Stimulated activated CD8-positive, alpha-beta memory T cell treated with anti-CD3 and anti-CD28 coated beads, Interleukin-12 subunit alpha, Interleukin-12 subunit beta, amount 100 ng/mL, for 4 hours (primary cell): ENCODE data around the gene BANP.
"Not testable (repeated sequence)": the region's sequence is repeated elsewhere in the genome, so short reads cannot be mapped to it uniquely, and the experiment has no call there.

Source experiments
- DNase-seq: peaks from one replicate; pipeline ENCODE4 v3.0.0-alpha.2; 2020; ENCODE audit warnings: low read depth

Gene BANP

GRCh38 chr16:88104363-88104762 lies 153.1 kb downstream of the BANP start:
- not testable (repeated sequence) for DNase-seq

- not testable (repeated sequence) for DNase-seq
Observed at GRCh38 chr16:88105574-88106140, 154.4 kb downstream of the BANP start.

GRCh38 chr16:88106566-88106965 lies 155.3 kb downstream of the BANP start:
- DNase-seq: not testable (repeated sequence)

GRCh38 chr16:88108762-88109161 lies 157.5 kb downstream of the BANP start:
- no peak for DNase-seq

- not testable (repeated sequence) for DNase-seq
Observed at GRCh38 chr16:88109726-88110621, 158.7 kb downstream of the BANP start.

- not testable (repeated sequence) for DNase-seq
Observed at GRCh38 chr16:88110875-88111494, 159.8 kb downstream of the BANP start.

GRCh38 chr16:88111976-88112375 lies 160.7 kb downstream of the BANP start:
- DNase-seq: not testable (repeated sequence)

- DNase-seq: no peak
Observed at GRCh38 chr16:88113545-88114045, 162.4 kb downstream of the BANP start.

GRCh38 chr16:88114541-88115228 lies 163.5 kb downstream of the BANP start:
- DNase-seq: not testable (repeated sequence)

- no peak for DNase-seq
Observed at GRCh38 chr16:88116121-88116520, 164.9 kb downstream of the BANP start.

GRCh38 chr16:88117476-88117868 lies 166.2 kb downstream of the BANP start:
- DNase-seq: no peak

- DNase-seq: no peak
Observed at GRCh38 chr16:88118376-88118775, 167.1 kb downstream of the BANP start.

- DNase-seq: not testable (repeated sequence)
Observed at GRCh38 chr16:88118852-88119741, 167.9 kb downstream of the BANP start.

- DNase-seq: not testable (repeated sequence)
Observed at GRCh38 chr16:88119881-88120751, 168.9 kb downstream of the BANP start.

GRCh38 chr16:88120812-88121211 lies 169.6 kb downstream of the BANP start:
- DNase-seq: no peak

- DNase-seq: not testable (repeated sequence)
Observed at GRCh38 chr16:88121391-88121790, 170.2 kb downstream of the BANP start.

- DNase-seq: no peak
Observed at GRCh38 chr16:88121886-88122580, 170.8 kb downstream of the BANP start.
